ENCODE data around the gene PTPRA. TPM values are rescaled to one million over a fixed set of nuclear protein-coding genes. Genes with fewer than 3 reads are reported as not detected.

PTPRA gene, protein sequence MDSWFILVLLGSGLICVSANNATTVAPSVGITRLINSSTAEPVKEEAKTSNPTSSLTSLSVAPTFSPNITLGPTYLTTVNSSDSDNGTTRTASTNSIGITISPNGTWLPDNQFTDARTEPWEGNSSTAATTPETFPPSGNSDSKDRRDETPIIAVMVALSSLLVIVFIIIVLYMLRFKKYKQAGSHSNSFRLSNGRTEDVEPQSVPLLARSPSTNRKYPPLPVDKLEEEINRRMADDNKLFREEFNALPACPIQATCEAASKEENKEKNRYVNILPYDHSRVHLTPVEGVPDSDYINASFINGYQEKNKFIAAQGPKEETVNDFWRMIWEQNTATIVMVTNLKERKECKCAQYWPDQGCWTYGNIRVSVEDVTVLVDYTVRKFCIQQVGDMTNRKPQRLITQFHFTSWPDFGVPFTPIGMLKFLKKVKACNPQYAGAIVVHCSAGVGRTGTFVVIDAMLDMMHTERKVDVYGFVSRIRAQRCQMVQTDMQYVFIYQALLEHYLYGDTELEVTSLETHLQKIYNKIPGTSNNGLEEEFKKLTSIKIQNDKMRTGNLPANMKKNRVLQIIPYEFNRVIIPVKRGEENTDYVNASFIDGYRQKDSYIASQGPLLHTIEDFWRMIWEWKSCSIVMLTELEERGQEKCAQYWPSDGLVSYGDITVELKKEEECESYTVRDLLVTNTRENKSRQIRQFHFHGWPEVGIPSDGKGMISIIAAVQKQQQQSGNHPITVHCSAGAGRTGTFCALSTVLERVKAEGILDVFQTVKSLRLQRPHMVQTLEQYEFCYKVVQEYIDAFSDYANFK
- total RNA-seq (2021): 43.8 to 48.8 TPM (median 47.2 TPM) in 3 replicates
- percentile 75 among the genes with signal in this experiment for Bru-seq, nascent RNA
- long read RNA-seq, experiment 1, transcript PTPRA-205 (24 exons, 3,337 nt): minor isoform, 15 of 364 reads
- long read RNA-seq, experiment 1, transcript PTPRA-201 (23 exons, 3,725 nt): major isoform, 188 of 364 reads
- long read RNA-seq, experiment 1, partial matches to known transcripts: 29 of 364 reads
- long read RNA-seq, experiment 1, other reads (novel, unspliced or antisense): 132 of 364 reads
- long read RNA-seq, experiment 2, transcript PTPRA-201 (23 exons, 3,725 nt): major isoform, 9 of 75 reads
- long read RNA-seq, experiment 2, partial matches to known transcripts: 31 of 75 reads
- long read RNA-seq, experiment 2, other reads (novel, unspliced or antisense): 33 of 75 reads
- long read RNA-seq, experiment 3, partial matches to known transcripts: 4 of 4 reads
- long read RNA-seq, experiment 3, other reads (novel, unspliced or antisense): 0 of 4 reads

DNA sequence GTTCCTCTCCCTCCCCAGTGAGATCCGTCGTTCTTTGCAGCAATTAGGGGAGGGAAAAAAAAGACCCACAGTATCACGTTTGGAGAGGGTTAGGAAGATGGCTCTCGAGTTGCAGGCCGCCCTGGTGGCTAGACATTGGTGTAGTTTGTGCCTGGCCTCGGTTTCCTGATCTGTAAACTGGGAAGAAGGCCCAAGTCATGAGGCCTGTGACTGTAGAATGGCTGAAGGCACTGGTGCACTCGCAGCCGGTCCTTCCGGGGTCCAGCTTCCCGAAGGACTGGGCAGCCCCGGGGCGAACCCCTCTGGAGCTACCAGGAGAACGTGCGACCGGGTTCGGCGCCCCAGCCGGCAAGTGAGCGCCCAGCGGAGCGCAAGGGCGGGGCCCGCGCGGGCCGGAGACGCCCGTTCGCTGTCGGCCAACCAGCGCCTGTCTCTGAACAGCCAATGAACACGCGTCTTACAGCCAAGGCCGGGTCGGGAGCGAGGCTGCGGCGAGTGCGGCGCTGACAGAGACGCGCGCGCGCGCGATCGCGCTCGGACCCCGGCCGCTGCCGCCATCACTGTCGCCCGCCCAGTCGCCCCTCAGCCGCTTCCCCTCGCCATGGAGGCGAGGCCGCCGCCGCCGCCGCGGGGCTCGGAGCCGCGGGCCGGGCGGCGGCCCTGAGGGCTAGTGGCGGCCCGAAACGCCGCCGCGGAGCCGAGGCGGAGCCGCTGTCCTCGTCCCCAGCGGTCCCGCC lies at the start of gene PTPRA:
Gene PTPRA, plus strand, starts transcription at position 472 of the 737 bp plus-strand sequence. CDS start 90,797 bp downstream, outside the sequence.
- H3K27me3 Mint-ChIP-seq (ENCODE audit: low read depth): peaks cover 21% of the 10 kb centered on the region
- TF ChIP-seq NFYB (CRISPR knock-in tag; conservative IDR thresholded peaks at IDR 0.05; ENCODE audit: low read depth): peak; percentile 80
- TF ChIP-seq FOXK1 (CRISPR knock-in tag; IDR thresholded peaks at IDR 0.05): peak; percentile 49
- TF ChIP-seq, protein P1, sequence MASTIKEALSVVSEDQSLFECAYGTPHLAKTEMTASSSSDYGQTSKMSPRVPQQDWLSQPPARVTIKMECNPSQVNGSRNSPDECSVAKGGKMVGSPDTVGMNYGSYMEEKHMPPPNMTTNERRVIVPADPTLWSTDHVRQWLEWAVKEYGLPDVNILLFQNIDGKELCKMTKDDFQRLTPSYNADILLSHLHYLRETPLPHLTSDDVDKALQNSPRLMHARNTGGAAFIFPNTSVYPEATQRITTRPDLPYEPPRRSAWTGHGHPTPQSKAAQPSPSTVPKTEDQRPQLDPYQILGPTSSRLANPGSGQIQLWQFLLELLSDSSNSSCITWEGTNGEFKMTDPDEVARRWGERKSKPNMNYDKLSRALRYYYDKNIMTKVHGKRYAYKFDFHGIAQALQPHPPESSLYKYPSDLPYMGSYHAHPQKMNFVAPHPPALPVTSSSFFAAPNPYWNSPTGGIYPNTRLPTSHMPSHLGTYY (CRISPR knock-in tag; IDR thresholded peaks at IDR 0.05): no peak
- TF ChIP-seq, protein P2, sequence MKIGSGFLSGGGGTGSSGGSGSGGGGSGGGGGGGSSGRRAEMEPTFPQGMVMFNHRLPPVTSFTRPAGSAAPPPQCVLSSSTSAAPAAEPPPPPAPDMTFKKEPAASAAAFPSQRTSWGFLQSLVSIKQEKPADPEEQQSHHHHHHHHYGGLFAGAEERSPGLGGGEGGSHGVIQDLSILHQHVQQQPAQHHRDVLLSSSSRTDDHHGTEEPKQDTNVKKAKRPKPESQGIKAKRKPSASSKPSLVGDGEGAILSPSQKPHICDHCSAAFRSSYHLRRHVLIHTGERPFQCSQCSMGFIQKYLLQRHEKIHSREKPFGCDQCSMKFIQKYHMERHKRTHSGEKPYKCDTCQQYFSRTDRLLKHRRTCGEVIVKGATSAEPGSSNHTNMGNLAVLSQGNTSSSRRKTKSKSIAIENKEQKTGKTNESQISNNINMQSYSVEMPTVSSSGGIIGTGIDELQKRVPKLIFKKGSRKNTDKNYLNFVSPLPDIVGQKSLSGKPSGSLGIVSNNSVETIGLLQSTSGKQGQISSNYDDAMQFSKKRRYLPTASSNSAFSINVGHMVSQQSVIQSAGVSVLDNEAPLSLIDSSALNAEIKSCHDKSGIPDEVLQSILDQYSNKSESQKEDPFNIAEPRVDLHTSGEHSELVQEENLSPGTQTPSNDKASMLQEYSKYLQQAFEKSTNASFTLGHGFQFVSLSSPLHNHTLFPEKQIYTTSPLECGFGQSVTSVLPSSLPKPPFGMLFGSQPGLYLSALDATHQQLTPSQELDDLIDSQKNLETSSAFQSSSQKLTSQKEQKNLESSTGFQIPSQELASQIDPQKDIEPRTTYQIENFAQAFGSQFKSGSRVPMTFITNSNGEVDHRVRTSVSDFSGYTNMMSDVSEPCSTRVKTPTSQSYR (CRISPR knock-in tag; IDR thresholded peaks at IDR 0.05): 0 out of 2 replicates have a peak, but pooled peaks have one; percentile 20
- TF ChIP-seq GTF2I (CRISPR knock-in tag; conservative IDR thresholded peaks at IDR 0.05): peak; percentile 97
- 0 out of 2 replicates have a peak, but pooled peaks have one; percentile 5 for TF ChIP-seq GABPB1 (CRISPR knock-in tag; IDR thresholded peaks at IDR 0.05)
- TF ChIP-seq, protein P3, sequence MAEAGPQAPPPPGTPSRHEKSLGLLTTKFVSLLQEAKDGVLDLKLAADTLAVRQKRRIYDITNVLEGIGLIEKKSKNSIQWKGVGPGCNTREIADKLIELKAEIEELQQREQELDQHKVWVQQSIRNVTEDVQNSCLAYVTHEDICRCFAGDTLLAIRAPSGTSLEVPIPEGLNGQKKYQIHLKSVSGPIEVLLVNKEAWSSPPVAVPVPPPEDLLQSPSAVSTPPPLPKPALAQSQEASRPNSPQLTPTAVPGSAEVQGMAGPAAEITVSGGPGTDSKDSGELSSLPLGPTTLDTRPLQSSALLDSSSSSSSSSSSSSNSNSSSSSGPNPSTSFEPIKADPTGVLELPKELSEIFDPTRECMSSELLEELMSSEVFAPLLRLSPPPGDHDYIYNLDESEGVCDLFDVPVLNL (CRISPR knock-in tag; IDR thresholded peaks at IDR 0.05; ENCODE audit: borderline replicate concordance, low read depth): peak; percentile 37
- no peak for TF ChIP-seq RORB (CRISPR knock-in tag; IDR thresholded peaks at IDR 0.05)
- TF ChIP-seq SP1 (CRISPR knock-in tag; conservative IDR thresholded peaks at IDR 0.05): peak; percentile 80
- TF ChIP-seq, protein P4, sequence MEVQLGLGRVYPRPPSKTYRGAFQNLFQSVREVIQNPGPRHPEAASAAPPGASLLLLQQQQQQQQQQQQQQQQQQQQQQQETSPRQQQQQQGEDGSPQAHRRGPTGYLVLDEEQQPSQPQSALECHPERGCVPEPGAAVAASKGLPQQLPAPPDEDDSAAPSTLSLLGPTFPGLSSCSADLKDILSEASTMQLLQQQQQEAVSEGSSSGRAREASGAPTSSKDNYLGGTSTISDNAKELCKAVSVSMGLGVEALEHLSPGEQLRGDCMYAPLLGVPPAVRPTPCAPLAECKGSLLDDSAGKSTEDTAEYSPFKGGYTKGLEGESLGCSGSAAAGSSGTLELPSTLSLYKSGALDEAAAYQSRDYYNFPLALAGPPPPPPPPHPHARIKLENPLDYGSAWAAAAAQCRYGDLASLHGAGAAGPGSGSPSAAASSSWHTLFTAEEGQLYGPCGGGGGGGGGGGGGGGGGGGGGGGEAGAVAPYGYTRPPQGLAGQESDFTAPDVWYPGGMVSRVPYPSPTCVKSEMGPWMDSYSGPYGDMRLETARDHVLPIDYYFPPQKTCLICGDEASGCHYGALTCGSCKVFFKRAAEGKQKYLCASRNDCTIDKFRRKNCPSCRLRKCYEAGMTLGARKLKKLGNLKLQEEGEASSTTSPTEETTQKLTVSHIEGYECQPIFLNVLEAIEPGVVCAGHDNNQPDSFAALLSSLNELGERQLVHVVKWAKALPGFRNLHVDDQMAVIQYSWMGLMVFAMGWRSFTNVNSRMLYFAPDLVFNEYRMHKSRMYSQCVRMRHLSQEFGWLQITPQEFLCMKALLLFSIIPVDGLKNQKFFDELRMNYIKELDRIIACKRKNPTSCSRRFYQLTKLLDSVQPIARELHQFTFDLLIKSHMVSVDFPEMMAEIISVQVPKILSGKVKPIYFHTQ (CRISPR knock-in tag; IDR thresholded peaks at IDR 0.05): no peak
- TF ChIP-seq, protein P5, sequence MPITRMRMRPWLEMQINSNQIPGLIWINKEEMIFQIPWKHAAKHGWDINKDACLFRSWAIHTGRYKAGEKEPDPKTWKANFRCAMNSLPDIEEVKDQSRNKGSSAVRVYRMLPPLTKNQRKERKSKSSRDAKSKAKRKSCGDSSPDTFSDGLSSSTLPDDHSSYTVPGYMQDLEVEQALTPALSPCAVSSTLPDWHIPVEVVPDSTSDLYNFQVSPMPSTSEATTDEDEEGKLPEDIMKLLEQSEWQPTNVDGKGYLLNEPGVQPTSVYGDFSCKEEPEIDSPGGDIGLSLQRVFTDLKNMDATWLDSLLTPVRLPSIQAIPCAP (CRISPR knock-in tag; IDR thresholded peaks at IDR 0.05): peak; percentile 64; the same call in 1 of the 2 replicates
- TF ChIP-seq, protein P6, sequence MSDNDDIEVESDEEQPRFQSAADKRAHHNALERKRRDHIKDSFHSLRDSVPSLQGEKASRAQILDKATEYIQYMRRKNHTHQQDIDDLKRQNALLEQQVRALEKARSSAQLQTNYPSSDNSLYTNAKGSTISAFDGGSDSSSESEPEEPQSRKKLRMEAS (CRISPR knock-in tag; IDR thresholded peaks at IDR 0.05): peak; percentile 29; the same call in 1 of the 2 replicates
- TF ChIP-seq, protein P7, sequence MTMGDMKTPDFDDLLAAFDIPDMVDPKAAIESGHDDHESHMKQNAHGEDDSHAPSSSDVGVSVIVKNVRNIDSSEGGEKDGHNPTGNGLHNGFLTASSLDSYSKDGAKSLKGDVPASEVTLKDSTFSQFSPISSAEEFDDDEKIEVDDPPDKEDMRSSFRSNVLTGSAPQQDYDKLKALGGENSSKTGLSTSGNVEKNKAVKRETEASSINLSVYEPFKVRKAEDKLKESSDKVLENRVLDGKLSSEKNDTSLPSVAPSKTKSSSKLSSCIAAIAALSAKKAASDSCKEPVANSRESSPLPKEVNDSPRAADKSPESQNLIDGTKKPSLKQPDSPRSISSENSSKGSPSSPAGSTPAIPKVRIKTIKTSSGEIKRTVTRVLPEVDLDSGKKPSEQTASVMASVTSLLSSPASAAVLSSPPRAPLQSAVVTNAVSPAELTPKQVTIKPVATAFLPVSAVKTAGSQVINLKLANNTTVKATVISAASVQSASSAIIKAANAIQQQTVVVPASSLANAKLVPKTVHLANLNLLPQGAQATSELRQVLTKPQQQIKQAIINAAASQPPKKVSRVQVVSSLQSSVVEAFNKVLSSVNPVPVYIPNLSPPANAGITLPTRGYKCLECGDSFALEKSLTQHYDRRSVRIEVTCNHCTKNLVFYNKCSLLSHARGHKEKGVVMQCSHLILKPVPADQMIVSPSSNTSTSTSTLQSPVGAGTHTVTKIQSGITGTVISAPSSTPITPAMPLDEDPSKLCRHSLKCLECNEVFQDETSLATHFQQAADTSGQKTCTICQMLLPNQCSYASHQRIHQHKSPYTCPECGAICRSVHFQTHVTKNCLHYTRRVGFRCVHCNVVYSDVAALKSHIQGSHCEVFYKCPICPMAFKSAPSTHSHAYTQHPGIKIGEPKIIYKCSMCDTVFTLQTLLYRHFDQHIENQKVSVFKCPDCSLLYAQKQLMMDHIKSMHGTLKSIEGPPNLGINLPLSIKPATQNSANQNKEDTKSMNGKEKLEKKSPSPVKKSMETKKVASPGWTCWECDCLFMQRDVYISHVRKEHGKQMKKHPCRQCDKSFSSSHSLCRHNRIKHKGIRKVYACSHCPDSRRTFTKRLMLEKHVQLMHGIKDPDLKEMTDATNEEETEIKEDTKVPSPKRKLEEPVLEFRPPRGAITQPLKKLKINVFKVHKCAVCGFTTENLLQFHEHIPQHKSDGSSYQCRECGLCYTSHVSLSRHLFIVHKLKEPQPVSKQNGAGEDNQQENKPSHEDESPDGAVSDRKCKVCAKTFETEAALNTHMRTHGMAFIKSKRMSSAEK (CRISPR knock-in tag; IDR thresholded peaks at IDR 0.05; ENCODE audit: borderline replicate concordance): no peak
- TF ChIP-seq, protein P8, sequence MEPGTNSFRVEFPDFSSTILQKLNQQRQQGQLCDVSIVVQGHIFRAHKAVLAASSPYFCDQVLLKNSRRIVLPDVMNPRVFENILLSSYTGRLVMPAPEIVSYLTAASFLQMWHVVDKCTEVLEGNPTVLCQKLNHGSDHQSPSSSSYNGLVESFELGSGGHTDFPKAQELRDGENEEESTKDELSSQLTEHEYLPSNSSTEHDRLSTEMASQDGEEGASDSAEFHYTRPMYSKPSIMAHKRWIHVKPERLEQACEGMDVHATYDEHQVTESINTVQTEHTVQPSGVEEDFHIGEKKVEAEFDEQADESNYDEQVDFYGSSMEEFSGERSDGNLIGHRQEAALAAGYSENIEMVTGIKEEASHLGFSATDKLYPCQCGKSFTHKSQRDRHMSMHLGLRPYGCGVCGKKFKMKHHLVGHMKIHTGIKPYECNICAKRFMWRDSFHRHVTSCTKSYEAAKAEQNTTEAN (CRISPR knock-in tag; IDR thresholded peaks at IDR 0.05): peak; percentile 46; the same call in 1 of the 2 replicates

More for the DNA sequence above, at the start of gene PTPRA:
- ATAC-seq: peak; percentile 87
- CTCF ChIA-PET: interaction anchor here (0.7 to 1.2 kb wide), 8 partner anchors 31 to 185 kb away, joined by 3 to 4 read pairs (median 3); no protein-coding TSS in a partner anchor
- DNase-seq (ENCODE audit: low spot score): peak; percentile 90
- POLR2A ChIA-PET: interaction anchor here (1.4 kb wide), 1 partner anchor 172 kb away, joined by 3 read pairs; the partner anchor contains the start of gene MRPS26
- peak within 1 kb of the TSS; percentile 90 for H3K4me3 Mint-ChIP-seq
- H3K9me3 Mint-ChIP-seq: no peaks in the 10 kb centered on the region
- peaks cover 30% of the 10 kb centered on the region for H3K4me1 Mint-ChIP-seq
- H3K36me3 Mint-ChIP-seq: peaks cover 5% of the 10 kb centered on the region
- peak within 1 kb of the TSS; percentile 70 for H3K27ac Mint-ChIP-seq

All from WTC11 (cell line).